Peyer's patch (tissue), 4 donors: ENCODE measurements around the gene COL24A1.

Source experiments
- CTCF ChIP-seq, 6 experiments: fragments of 450-650 bp in 4 of 6; fragments of 200-600 bp in 2 of 6; sonication (generic) in 1 of 6; IDR thresholded peaks; one replicate each; pipeline ENCODE4 v1.5.1; 2017 to 2019; ENCODE audit warnings: antibody characterized with exemption in 6 of 6, mild to moderate bottlenecking in 3 of 6, moderate library complexity in 1 of 6
- POLR2A ChIP-seq, 2 donors: fragments of 450-650 bp; IDR thresholded peaks; one replicate each; pipeline ENCODE4 v1.5.1; 2017; ENCODE audit warnings: antibody characterized with exemption in 2 of 2, mild to moderate bottlenecking in 2 of 2, moderate library complexity in 2 of 2

GRCh38 chr1:85847356-85847755 lies 309.2 kb downstream of the COL24A1 start:
- TF ChIP-seq CTCF (IDR thresholded peaks at IDR 0.05) (no peak), POLR2A (IDR thresholded peaks at IDR 0.05) (no peak)
